Endothelial cell of umbilical vein (primary cell): ENCODE results near the gene CREG1. TPM values are rescaled to one million over a fixed set of nuclear protein-coding genes. Genes with fewer than 3 reads are reported as not detected.

Experiments used
- BruUV-seq: library from RNA; stranded (reverse); fragments of 400-500 nt; replicated peaks from 2 replicates; lab custom pipeline; 2021; lab: Mats Ljungman, UMichigan
- CTCF ChIA-PET: fragments of 300-600, 350-600 bp; sonication (Branson Sonifier 250); formaldehyde crosslinking; loops from one replicate; lab custom pipeline; 2021; ENCODE audit warnings: antibody characterized with exemption, inconsistent platforms; lab: Charles Lee
- POLR2A ChIA-PET: fragments of 300-600, 350-600 bp; sonication (Branson Sonifier 250); formaldehyde crosslinking; loops from one replicate; lab custom pipeline; 2021; ENCODE audit warnings: antibody characterized with exemption, inconsistent platforms; lab: Charles Lee
- DNase-seq: peaks from one replicate; pipeline ENCODE4 v3.0.0-alpha.2; 2011; ENCODE audit warnings: low read depth, low spot score
- FAIRE-seq: peaks from 2 replicates; lab custom pipeline; 2011; peaks lifted over from hg19 to GRCh38; lab: Jason Lieb, UNC
- H2AFZ ChIP-seq: 2 replicates; pipeline ENCODE4 v1.6.0; 2012; ENCODE audit warnings: low read depth, low read length, control low read depth, inconsistent platforms
- H3K27ac ChIP-seq: 2 replicates; pipeline ENCODE4 v1.5.1; 2011; ENCODE audit warnings: low read depth, mild to moderate bottlenecking, control low read depth, low read length, moderate library complexity; ENCODE audit not compliant: insufficient read depth
- H3K27me3 ChIP-seq, 2 experiments: 2 replicates each; pipeline versions ENCODE4 v1.6.0 to v1.6.1; 2011; ENCODE audit warnings: low read length in 2 of 2, mixed read lengths in 1 of 2; ENCODE audit not compliant: control insufficient read depth in 2 of 2, insufficient read depth in 2 of 2
- H3K36me3 ChIP-seq, 2 experiments: 2 replicates in 1 of 2; 3 replicates in 1 of 2; pipeline ENCODE4 v1.5.1; 2011; ENCODE audit warnings: low read length in 2 of 2, mild to moderate bottlenecking in 1 of 2, moderate library complexity in 1 of 2; ENCODE audit not compliant: control insufficient read depth in 2 of 2, insufficient read depth in 2 of 2; ENCODE audit errors: extremely low read depth in 1 of 2
- H3K4me1 ChIP-seq: 3 replicates; pipeline ENCODE4 v1.5.1; 2011; ENCODE audit warnings: mild to moderate bottlenecking, low read length; ENCODE audit not compliant: control insufficient read depth, insufficient read depth; ENCODE audit errors: extremely low read depth
- H3K4me2 ChIP-seq: 2 replicates; pipeline ENCODE4 v1.6.1; 2011; ENCODE audit warnings: low read length, control low read depth, mixed read lengths; ENCODE audit not compliant: insufficient read depth
- H3K4me3 ChIP-seq, 3 experiments: fragments of 200-600 bp in 1 of 3; sonication (generic), shearing (Covaris generic) in 1 of 3; replicated peaks in 1 of 3; 2 replicates each; pipeline ENCODE4 v1.5.1; 2011 to 2016; ENCODE audit warnings: control low read depth in 3 of 3, low read length in 3 of 3, mild to moderate bottlenecking in 2 of 3, inconsistent platforms in 1 of 3, low read depth in 1 of 3, moderate library complexity in 1 of 3; ENCODE audit not compliant: insufficient read depth in 1 of 3
- H3K79me2 ChIP-seq: 2 replicates; pipeline ENCODE4 v1.6.0; 2012; ENCODE audit warnings: low read length, inconsistent platforms; ENCODE audit not compliant: control insufficient read depth, insufficient read depth
- H3K9ac ChIP-seq: replicated peaks from 2 replicates; pipeline ENCODE3; 2011; ENCODE audit warnings: low read length, control low read depth; ENCODE audit not compliant: insufficient read depth; ENCODE audit errors: extremely low read depth
- H3K9me1 ChIP-seq: replicated peaks from 3 replicates; pipeline ENCODE4 v1.6.0; 2011; ENCODE audit warnings: mild to moderate bottlenecking, low read length; ENCODE audit not compliant: control insufficient read depth, insufficient read depth; ENCODE audit errors: extremely low read depth
- H3K9me3 ChIP-seq: replicated peaks from 2 replicates; pipeline ENCODE4 v1.5.1; 2012; ENCODE audit warnings: low read length, inconsistent platforms; ENCODE audit not compliant: control insufficient read depth, insufficient read depth
- H4K20me1 ChIP-seq: replicated peaks from 2 replicates; pipeline ENCODE3; 2011; ENCODE audit warnings: mild to moderate bottlenecking, low read length; ENCODE audit not compliant: control insufficient read depth, insufficient read depth; ENCODE audit errors: extremely low read depth
- CTCF ChIP-seq, 2 donors: IDR thresholded peaks; 1 replicate in 1 of 2; 2 replicates in 1 of 2; pipeline ENCODE4 v1.5.1; 2011; ENCODE audit warnings: low read length in 2 of 2, mild to moderate bottlenecking in 2 of 2, moderate library complexity in 2 of 2, control low read depth in 1 of 2, inconsistent platforms in 1 of 2, low read depth in 1 of 2; ENCODE audit not compliant: insufficient read depth in 1 of 2; ENCODE audit errors: extremely low read depth in 1 of 2
- EZH2 ChIP-seq: IDR thresholded peaks from 2 replicates; pipeline ENCODE4 v1.6.1; 2012; ENCODE audit warnings: borderline replicate concordance, low read depth, mild to moderate bottlenecking, moderate library complexity, low read length, inconsistent platforms; ENCODE audit not compliant: severe bottlenecking
- FOS ChIP-seq: IDR thresholded peaks from 2 replicates; pipeline ENCODE4 v1.6.1; 2011; ENCODE audit warnings: mild to moderate bottlenecking, low read length, moderate library complexity, borderline replicate concordance; ENCODE audit not compliant: insufficient read depth
- GATA2 ChIP-seq: IDR thresholded peaks from 2 replicates; pipeline ENCODE4 v1.7.0; 2011; ENCODE audit warnings: low read depth, mild to moderate bottlenecking, moderate library complexity, mixed read lengths, low read length; ENCODE audit not compliant: insufficient read length, insufficient read depth
- JUN ChIP-seq: IDR thresholded peaks from 2 replicates; pipeline ENCODE4 v1.6.1; 2011; ENCODE audit warnings: borderline replicate concordance, low read depth; ENCODE audit not compliant: insufficient read length, insufficient read depth
- MAX ChIP-seq: IDR thresholded peaks from 2 replicates; pipeline ENCODE4 v1.6.1; 2011; ENCODE audit not compliant: insufficient read depth, insufficient read length
- MYC ChIP-seq: IDR thresholded peaks from one replicate; pipeline ENCODE4 v1.6.1; 2011; ENCODE audit warnings: mild to moderate bottlenecking, low read depth, low read length
- POLR2A ChIP-seq: IDR thresholded peaks from 2 replicates; pipeline ENCODE4 v1.6.1; 2012; ENCODE audit warnings: low read depth, mild to moderate bottlenecking, control low read depth, low read length
- POLR2AphosphoS5 ChIP-seq: IDR thresholded peaks from 2 replicates; pipeline ENCODE4 v1.6.1; 2012; ENCODE audit warnings: low read depth, mild to moderate bottlenecking, control low read depth, low read length, moderate library complexity; ENCODE audit not compliant: insufficient read depth
- dilution Hi-C: fragments of 300-500 bp; cut with MboI; formaldehyde crosslinking; loops from one replicate; pipeline ENCODE4 v1.15.0; 2019; ENCODE audit warnings: low sequenced_read_pairs; ENCODE audit not compliant: extremely low pct_ligation_motif_present
- intact Hi-C: fragments of 100-400 bp; cut with micrococcal nuclease; formaldehyde crosslinking; loops from one replicate; pipeline ENCODE4 v1.10.0; 2022
- polyA plus RNA-seq, 4 experiments: library from polyadenylated mRNA; depleted of rRNA in 3 of 4; stranded (reverse) in 3 of 4; unstranded in 1 of 4; fragments of >200 nt; gene quantifications; 2 replicates each; pipeline versions ENCODE4 v1.2.1 to v1.2.3, GENCODE V29; 2011 to 2012; ENCODE audit warnings: missing spikeins in 1 of 4
- total RNA-seq: library from RNA; stranded (reverse); gene quantifications from 2 replicates; pipeline ENCODE4 v1.2.3, GENCODE V29; 2021

CREG1 gene
- total and polyA plus RNA-seq, 2 donors (not counting 3 experiments of a cell fraction or from before 2014, with no cell fraction given): 10.3 to 15.8 TPM

- H3K27ac ChIP-seq: no peak overlapping the region
- H3K9ac ChIP-seq: no peak overlapping the region
- H3K4me2 ChIP-seq: no peak overlapping the region
- no peaks in the 10 kb centered on the region for H3K36me3 ChIP-seq
- H3K9me3 ChIP-seq: no peaks in the 10 kb centered on the region
- H3K27me3 ChIP-seq: no peaks in the 10 kb centered on the region
- H3K9me1 ChIP-seq: no peaks in the 10 kb centered on the region
- dilution Hi-C loops (no loop called here), intact Hi-C loops (no loop called here)
- H3K79me2 ChIP-seq: no peaks in the 10 kb centered on the region
- no peak for FAIRE-seq
- CTCF ChIA-PET: interaction anchor here (1.5 to 4.4 kb wide), 3 partner anchors 10 to 472 kb away, joined by 4 to 28 read pairs (median 28); no protein-coding TSS in a partner anchor
- TF ChIP-seq POLR2A (no peak), POLR2AphosphoS5 (no peak), JUN (no peak), MYC (no peak), CTCF (IDR thresholded peaks at IDR 0.05; ENCODE audit: extremely low read depth in 1 of 2, insufficient read depth in 1 of 2, low read depth in 1 of 2, low read length in 2 of 2) (no peak), EZH2 (no peak), FOS (no peak), MAX (no peak), GATA2 (no peak)
- no peaks in the 10 kb centered on the region for H4K20me1 ChIP-seq
- H2AFZ ChIP-seq: no peak overlapping the region
- BruUV-seq: no TSS peak
- H3K4me1 ChIP-seq: no peaks in the 10 kb centered on the region
- DNase-seq: no peak
- POLR2A ChIA-PET: no interaction called here
- no peak overlapping the region for H3K4me3 ChIP-seq
Observed at GRCh38 chr1:167538657-167539056, 14.9 kb downstream of the CREG1 start.
